HepG2 (cell line): ENCODE results near the gene HSPB6. TPM values are rescaled to one million over a fixed set of nuclear protein-coding genes. Genes with fewer than 3 reads are reported as not detected.
A peak's percentile ranks its signal among the peaks of the same experiment; 100 is the strongest.

Experiments
- CBX5 ChIP-seq: sonication (generic); formaldehyde crosslinking; IDR thresholded peaks from 2 replicates; pipeline ENCODE4 v1.4.0; 2020; ENCODE audit warnings: missing genetic modification reagents, borderline replicate concordance
- HMGA1 ChIP-seq: sonication (generic); formaldehyde crosslinking; conservative IDR thresholded peaks from 2 replicates; pipeline ENCODE4 v1.4.0; 2020; ENCODE audit warnings: missing genetic modification reagents
- KLF13 ChIP-seq: sonication (generic); formaldehyde crosslinking; IDR thresholded peaks from 2 replicates; pipeline ENCODE4 v1.4.0; 2020; ENCODE audit warnings: mild to moderate bottlenecking, missing genetic modification reagents
- MTA3 ChIP-seq: sonication (generic); formaldehyde crosslinking; IDR thresholded peaks from 2 replicates; pipeline ENCODE4 v1.4.0; 2020; ENCODE audit warnings: missing genetic modification reagents
- NR1H2 ChIP-seq: sonication (generic); formaldehyde crosslinking; IDR thresholded peaks from 2 replicates; pipeline ENCODE4 v1.8.1; 2022; ENCODE audit warnings: low read depth, missing genetic modification reagents, borderline replicate concordance
- POLR2G ChIP-seq: fragments of 200-400 bp; formaldehyde crosslinking; IDR thresholded peaks from 2 replicates; pipeline ENCODE4 v1.6.1; 2018; ENCODE audit warnings: mild to moderate bottlenecking, low read depth, low read length, moderate library complexity
- PRPF4 ChIP-seq: fragments of 200-400 bp; formaldehyde crosslinking; IDR thresholded peaks from 2 replicates; pipeline ENCODE4 v1.6.1; 2016; ENCODE audit warnings: low read length, low read depth; ENCODE audit not compliant: poor library complexity, severe bottlenecking
- PTBP1 ChIP-seq: fragments of 200-400 bp; formaldehyde crosslinking; IDR thresholded peaks from 2 replicates; pipeline ENCODE4 v1.6.1; 2018; ENCODE audit warnings: low read length, low read depth; ENCODE audit not compliant: poor library complexity, severe bottlenecking
- RORA ChIP-seq: sonication (generic); formaldehyde crosslinking; IDR thresholded peaks from 2 replicates; pipeline ENCODE4 v1.5.0; 2020; ENCODE audit warnings: mild to moderate bottlenecking, missing genetic modification reagents, moderate library complexity
- SALL2 ChIP-seq: sonication (generic); formaldehyde crosslinking; IDR thresholded peaks from 2 replicates; pipeline ENCODE4 v1.8.1; 2023; ENCODE audit warnings: mild to moderate bottlenecking, missing genetic modification reagents, inconsistent platforms
- SIX4 ChIP-seq: sonication (generic); formaldehyde crosslinking; IDR thresholded peaks from 2 replicates; pipeline ENCODE4 v1.4.0; 2020; ENCODE audit warnings: missing genetic modification reagents
- TSC22D2 ChIP-seq: sonication (generic); formaldehyde crosslinking; IDR thresholded peaks from 2 replicates; pipeline ENCODE4 v1.5.1; 2020; ENCODE audit warnings: missing genetic modification reagents, mild to moderate bottlenecking, borderline replicate concordance
- ZNF337 ChIP-seq: sonication (generic); formaldehyde crosslinking; IDR thresholded peaks from 2 replicates; pipeline ENCODE4 v1.5.1; 2020; ENCODE audit warnings: missing genetic modification reagents, low read depth, mild to moderate bottlenecking, borderline replicate concordance
- ZNF343 ChIP-seq: sonication (generic); formaldehyde crosslinking; IDR thresholded peaks from 2 replicates; pipeline ENCODE4 v1.4.0; 2020; ENCODE audit warnings: mild to moderate bottlenecking, missing genetic modification reagents
- ZNF501 ChIP-seq: sonication (generic); formaldehyde crosslinking; IDR thresholded peaks from 2 replicates; pipeline ENCODE4 v1.5.1; 2020; ENCODE audit warnings: mild to moderate bottlenecking, moderate library complexity, missing genetic modification reagents
- ZNF766 ChIP-seq: sonication (generic); formaldehyde crosslinking; IDR thresholded peaks from 2 replicates; pipeline ENCODE4 v1.5.0; 2020; ENCODE audit warnings: missing genetic modification reagents, borderline replicate concordance
- ZNF83 ChIP-seq: sonication (generic); formaldehyde crosslinking; IDR thresholded peaks from 2 replicates; pipeline ENCODE4 v1.4.0; 2020; ENCODE audit warnings: missing genetic modification reagents, mild to moderate bottlenecking, borderline replicate concordance
- polyA plus RNA-seq, 8 experiments: library from polyadenylated mRNA; depleted of rRNA in 3 of 8; stranded (reverse) in 7 of 8; unstranded in 1 of 8; fragments of >200 nt; fragmentation: Illumina TruSeq in 4 of 8; extraction: Trizol in 4 of 8; gene quantifications; 2 replicates each; pipeline versions ENCODE4 v1.2.1 to v1.2.3, GENCODE V29; 2011 to 2016; ENCODE audit warnings: low read depth in 4 of 8, missing spikeins in 1 of 8, mixed read lengths in 1 of 8; ENCODE audit not compliant: insufficient read depth in 1 of 8
- total RNA-seq, 5 experiments: library from RNA; depleted of rRNA; stranded (reverse); fragments of >200 nt; fragmentation: Illumina TruSeq; extraction: Trizol; gene quantifications; 2 replicates each; pipeline ENCODE4 v1.2.3, GENCODE V29; 2016; ENCODE audit warnings: low read depth in 1 of 5
- TF ChIP-seq, protein P1 (sequence below): sonication (generic); formaldehyde crosslinking; IDR thresholded peaks from 2 replicates; pipeline ENCODE4 v1.5.0; 2020; ENCODE audit warnings: missing genetic modification reagents, mild to moderate bottlenecking, borderline replicate concordance
- TF ChIP-seq, protein P2 (sequence below): sonication (generic); formaldehyde crosslinking; IDR thresholded peaks from 2 replicates; pipeline ENCODE4 v1.4.0; 2020; ENCODE audit warnings: missing genetic modification reagents, borderline replicate concordance
- TF ChIP-seq, protein P3 (sequence below): sonication (generic); formaldehyde crosslinking; IDR thresholded peaks from 2 replicates; pipeline ENCODE4 v1.4.0; 2020; ENCODE audit warnings: missing genetic modification reagents
- TF ChIP-seq, protein P4 (sequence below): sonication (generic); formaldehyde crosslinking; IDR thresholded peaks from 2 replicates; pipeline ENCODE4 v1.4.0; 2020; ENCODE audit warnings: mild to moderate bottlenecking, missing genetic modification reagents
- TF ChIP-seq, protein P5 (sequence below): sonication (generic); formaldehyde crosslinking; IDR thresholded peaks from 2 replicates; pipeline ENCODE4 v1.5.0; 2020; ENCODE audit warnings: mild to moderate bottlenecking, missing genetic modification reagents

HSPB6 gene
- total and polyA plus RNA-seq, 2 of the 13 experiments (the other 11 are each of a cell fraction or from before 2014, with no cell fraction given) = 0.18 TPM; not detected in 1

DNA sequence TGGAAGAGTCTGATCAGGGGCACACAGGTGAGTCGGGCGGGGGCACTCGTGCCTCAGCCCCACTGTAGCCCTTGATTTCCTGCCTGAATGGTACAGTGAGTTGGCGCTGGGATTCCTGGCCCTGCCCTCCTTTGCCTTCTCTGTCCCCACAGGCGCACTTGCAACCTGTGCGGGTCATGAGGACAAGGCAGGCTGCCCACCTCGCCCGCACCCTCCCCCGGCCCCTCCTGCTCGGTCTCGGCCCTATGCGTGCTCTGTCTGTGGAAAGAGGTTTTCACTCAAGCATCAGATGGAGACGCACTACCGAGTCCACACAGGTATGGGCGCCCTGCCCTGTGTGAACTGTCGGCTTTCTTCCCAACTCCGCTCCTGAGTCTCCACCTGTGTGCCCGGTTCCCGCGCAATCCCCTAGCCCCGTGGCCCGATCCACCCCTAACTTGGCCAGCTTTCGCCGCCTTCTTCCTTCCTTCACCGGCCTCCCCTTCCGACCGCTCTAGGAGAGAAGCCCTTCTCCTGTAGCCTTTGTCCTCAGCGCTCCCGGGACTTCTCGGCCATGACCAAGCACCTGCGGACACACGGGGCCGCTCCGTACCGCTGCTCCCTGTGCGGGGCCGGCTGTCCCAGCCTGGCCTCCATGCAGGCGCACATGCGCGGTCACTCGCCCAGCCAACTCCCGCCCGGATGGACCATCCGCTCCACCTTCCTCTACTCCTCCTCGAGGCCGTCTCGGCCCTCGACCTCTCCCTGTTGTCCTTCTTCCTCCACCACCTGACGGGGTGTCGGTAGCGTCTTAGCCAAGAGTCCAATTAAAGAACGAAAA, 40.6 kb downstream of the HSPB6 start (continued):
- TF ChIP-seq, protein P1, sequence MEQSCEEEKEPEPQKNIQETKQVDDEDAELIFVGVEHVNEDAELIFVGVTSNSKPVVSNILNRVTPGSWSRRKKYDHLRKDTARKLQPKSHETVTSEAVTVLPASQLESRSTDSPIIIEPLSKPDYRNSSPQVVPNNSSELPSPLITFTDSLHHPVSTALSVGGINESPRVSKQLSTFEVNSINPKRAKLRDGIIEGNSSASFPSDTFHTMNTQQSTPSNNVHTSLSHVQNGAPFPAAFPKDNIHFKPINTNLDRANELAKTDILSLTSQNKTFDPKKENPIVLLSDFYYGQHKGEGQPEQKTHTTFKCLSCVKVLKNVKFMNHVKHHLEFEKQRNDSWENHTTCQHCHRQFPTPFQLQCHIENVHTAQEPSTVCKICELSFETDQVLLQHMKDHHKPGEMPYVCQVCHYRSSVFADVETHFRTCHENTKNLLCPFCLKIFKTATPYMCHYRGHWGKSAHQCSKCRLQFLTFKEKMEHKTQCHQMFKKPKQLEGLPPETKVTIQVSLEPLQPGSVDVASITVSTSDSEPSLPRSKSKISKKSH (CRISPR knock-in tag) = peak; percentile 71; the same call in 1 of the 2 replicates
- TF ChIP-seq, protein P2, sequence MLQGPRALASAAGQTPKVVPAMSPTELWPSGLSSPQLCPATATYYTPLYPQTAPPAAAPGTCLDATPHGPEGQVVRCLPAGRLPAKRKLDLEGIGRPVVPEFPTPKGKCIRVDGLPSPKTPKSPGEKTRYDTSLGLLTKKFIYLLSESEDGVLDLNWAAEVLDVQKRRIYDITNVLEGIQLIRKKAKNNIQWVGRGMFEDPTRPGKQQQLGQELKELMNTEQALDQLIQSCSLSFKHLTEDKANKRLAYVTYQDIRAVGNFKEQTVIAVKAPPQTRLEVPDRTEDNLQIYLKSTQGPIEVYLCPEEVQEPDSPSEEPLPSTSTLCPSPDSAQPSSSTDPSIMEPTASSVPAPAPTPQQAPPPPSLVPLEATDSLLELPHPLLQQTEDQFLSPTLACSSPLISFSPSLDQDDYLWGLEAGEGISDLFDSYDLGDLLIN (CRISPR knock-in tag) = no peak
- TF ChIP-seq POLR2G (peak; percentile 66), NR1H2 (CRISPR knock-in tag) (0 out of 2 replicates have a peak, but pooled peaks have one; percentile 14), ZNF766 (no peak), PRPF4 (no peak), RORA (no peak), CBX5 (CRISPR knock-in tag) (no peak), PTBP1 (no peak), SALL2 (CRISPR knock-in tag) (peak; percentile 4), MTA3 (CRISPR knock-in tag) (no peak), ZNF343 (CRISPR knock-in tag) (no peak), ZNF83 (CRISPR knock-in tag) (no peak; the same call in 1 of the 2 replicates), HMGA1 (CRISPR knock-in tag) (no peak), ZNF501 (no peak), SIX4 (CRISPR knock-in tag) (no peak), TSC22D2 (CRISPR knock-in tag) (no peak), KLF13 (CRISPR knock-in tag) (peak; percentile 80; the same call in 1 of the 2 replicates), ZNF337 (0 out of 2 replicates have a peak, but pooled peaks have one; percentile 32)
- TF ChIP-seq, protein P3, sequence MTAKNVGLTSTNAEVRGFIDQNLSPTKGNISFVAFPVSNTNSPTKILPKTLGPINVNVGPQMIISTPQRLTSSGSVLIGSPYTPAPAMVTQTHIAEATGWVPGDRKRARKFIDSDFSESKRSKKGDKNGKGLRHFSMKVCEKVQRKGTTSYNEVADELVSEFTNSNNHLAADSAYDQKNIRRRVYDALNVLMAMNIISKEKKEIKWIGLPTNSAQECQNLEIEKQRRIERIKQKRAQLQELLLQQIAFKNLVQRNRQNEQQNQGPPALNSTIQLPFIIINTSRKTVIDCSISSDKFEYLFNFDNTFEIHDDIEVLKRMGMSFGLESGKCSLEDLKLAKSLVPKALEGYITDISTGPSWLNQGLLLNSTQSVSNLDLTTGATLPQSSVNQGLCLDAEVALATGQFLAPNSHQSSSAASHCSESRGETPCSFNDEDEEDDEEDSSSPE = peak; percentile 91
- TF ChIP-seq, protein P4, sequence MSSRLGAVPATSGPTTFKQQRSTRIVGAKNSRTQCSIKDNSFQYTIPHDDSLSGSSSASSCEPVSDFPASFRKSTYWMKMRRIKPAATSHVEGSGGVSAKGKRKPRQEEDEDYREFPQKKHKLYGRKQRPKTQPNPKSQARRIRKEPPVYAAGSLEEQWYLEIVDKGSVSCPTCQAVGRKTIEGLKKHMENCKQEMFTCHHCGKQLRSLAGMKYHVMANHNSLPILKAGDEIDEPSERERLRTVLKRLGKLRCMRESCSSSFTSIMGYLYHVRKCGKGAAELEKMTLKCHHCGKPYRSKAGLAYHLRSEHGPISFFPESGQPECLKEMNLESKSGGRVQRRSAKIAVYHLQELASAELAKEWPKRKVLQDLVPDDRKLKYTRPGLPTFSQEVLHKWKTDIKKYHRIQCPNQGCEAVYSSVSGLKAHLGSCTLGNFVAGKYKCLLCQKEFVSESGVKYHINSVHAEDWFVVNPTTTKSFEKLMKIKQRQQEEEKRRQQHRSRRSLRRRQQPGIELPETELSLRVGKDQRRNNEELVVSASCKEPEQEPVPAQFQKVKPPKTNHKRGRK = no peak
- TF ChIP-seq, protein P5, sequence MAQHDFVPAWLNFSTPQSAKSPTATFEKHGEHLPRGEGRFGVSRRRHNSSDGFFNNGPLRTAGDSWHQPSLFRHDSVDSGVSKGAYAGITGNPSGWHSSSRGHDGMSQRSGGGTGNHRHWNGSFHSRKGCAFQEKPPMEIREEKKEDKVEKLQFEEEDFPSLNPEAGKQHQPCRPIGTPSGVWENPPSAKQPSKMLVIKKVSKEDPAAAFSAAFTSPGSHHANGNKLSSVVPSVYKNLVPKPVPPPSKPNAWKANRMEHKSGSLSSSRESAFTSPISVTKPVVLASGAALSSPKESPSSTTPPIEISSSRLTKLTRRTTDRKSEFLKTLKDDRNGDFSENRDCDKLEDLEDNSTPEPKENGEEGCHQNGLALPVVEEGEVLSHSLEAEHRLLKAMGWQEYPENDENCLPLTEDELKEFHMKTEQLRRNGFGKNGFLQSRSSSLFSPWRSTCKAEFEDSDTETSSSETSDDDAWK = no peak
